T-helper 1 cell treated with Interleukin-12 subunit alpha and Interleukin-12 subunit beta and Interleukin-4 antibody, amounts not matched to agents 30 μg/mL and 1 μg/mL, for 36 hours (primary cell): ENCODE measurements around the gene PTPN4.

Experiments
- H3K27ac Mint-ChIP-seq: one replicate; pipeline ENCODE4 v1.8.0; 2021; ENCODE audit warnings: mild to moderate bottlenecking, mixed read lengths
- H3K27me3 Mint-ChIP-seq: one replicate; pipeline ENCODE4 v1.8.0; 2021; ENCODE audit warnings: low read depth, mixed read lengths
- H3K36me3 Mint-ChIP-seq: one replicate; pipeline ENCODE4 v1.8.0; 2021; ENCODE audit warnings: low read depth, mixed read lengths
- H3K4me1 Mint-ChIP-seq: one replicate; pipeline ENCODE4 v1.8.0; 2021; ENCODE audit warnings: low read depth, mixed read lengths
- H3K4me3 Mint-ChIP-seq: one replicate; pipeline ENCODE4 v1.8.0; 2021; ENCODE audit warnings: mild to moderate bottlenecking, moderate library complexity, mixed read lengths
- H3K9me3 Mint-ChIP-seq: one replicate; pipeline ENCODE4 v1.8.0; 2021; ENCODE audit warnings: mixed read lengths

The PTPN4 gene

GRCh38 chr2:119759451-119760236 lies at the start of gene PTPN4:
TSS of gene PTPN4 (plus strand) at chr2:119759922. CDS start at chr2:119809854, 49,932 bp downstream.
- Mint-ChIP-seq H3K4me1 (peaks cover 26% of the 10 kb centered on the region), H3K36me3 (peaks cover 2% of the 10 kb centered on the region), H3K4me3 (peak within 1 kb of the TSS; percentile 89), H3K27ac (peak within 1 kb of the TSS; percentile 91), H3K27me3 (peaks cover 6% of the 10 kb centered on the region), H3K9me3 (no peaks in the 10 kb centered on the region)

GRCh38 chr2:119710281-119710680 lies 49.4 kb upstream of the PTPN4 start:
- Mint-ChIP-seq H3K36me3 (no peaks in the 10 kb centered on the region), H3K9me3 (peaks cover under 1% of the 10 kb centered on the region), H3K27me3 (no peaks in the 10 kb centered on the region), H3K4me3 (no peak overlapping the region), H3K4me1 (no peaks in the 10 kb centered on the region), H3K27ac (no peak overlapping the region)

- Mint-ChIP-seq H3K27ac (no peak overlapping the region), H3K9me3 (no peaks in the 10 kb centered on the region), H3K27me3 (no peaks in the 10 kb centered on the region), H3K36me3 (no peaks in the 10 kb centered on the region), H3K4me1 (no peaks in the 10 kb centered on the region), H3K4me3 (no peak overlapping the region)
Measured at GRCh38 chr2:119711352-119711751, 48.4 kb upstream of the PTPN4 start.

- no peaks in the 10 kb centered on the region for H3K4me1 Mint-ChIP-seq
- no peaks in the 10 kb centered on the region for H3K36me3 Mint-ChIP-seq
- H3K27ac Mint-ChIP-seq = no peak overlapping the region
Measured at GRCh38 chr2:119712571-119712970, 47.2 kb upstream of the PTPN4 start.

GRCh38 chr2:119713819-119714490 lies 45.8 kb upstream of the PTPN4 start:
- Mint-ChIP-seq H3K9me3 (no peaks in the 10 kb centered on the region), H3K27ac (no peak overlapping the region), H3K4me1 (peaks cover 2% of the 10 kb centered on the region), H3K27me3 (peaks cover 3% of the 10 kb centered on the region), H3K36me3 (no peaks in the 10 kb centered on the region), H3K4me3 (no peak overlapping the region)

More at GRCh38 chr2:119712571-119712970, 47.2 kb upstream of the PTPN4 start:
- no peaks in the 10 kb centered on the region for H3K9me3 Mint-ChIP-seq
- no peaks in the 10 kb centered on the region for H3K27me3 Mint-ChIP-seq
- H3K4me3 Mint-ChIP-seq = no peak overlapping the region

- peaks cover 2% of the 10 kb centered on the region for H3K4me1 Mint-ChIP-seq
- H3K36me3 Mint-ChIP-seq = no peaks in the 10 kb centered on the region
- H3K27ac Mint-ChIP-seq = no peak overlapping the region
- H3K4me3 Mint-ChIP-seq = no peak overlapping the region
- peaks cover 3% of the 10 kb centered on the region for H3K27me3 Mint-ChIP-seq
- no peaks in the 10 kb centered on the region for H3K9me3 Mint-ChIP-seq
Measured at GRCh38 chr2:119715409-119716283, 44.1 kb upstream of the PTPN4 start.

- no peak overlapping the region for H3K27ac Mint-ChIP-seq
- no peaks in the 10 kb centered on the region for H3K36me3 Mint-ChIP-seq
- H3K9me3 Mint-ChIP-seq = no peaks in the 10 kb centered on the region
- H3K4me3 Mint-ChIP-seq = no peak overlapping the region
- peaks cover 2% of the 10 kb centered on the region for H3K4me1 Mint-ChIP-seq
- H3K27me3 Mint-ChIP-seq = peaks cover 3% of the 10 kb centered on the region
Measured at GRCh38 chr2:119716284-119716672, 43.4 kb upstream of the PTPN4 start.

GRCh38 chr2:119718501-119719260 lies 41.0 kb upstream of the PTPN4 start:
- H3K27me3 Mint-ChIP-seq = peaks cover 3% of the 10 kb centered on the region
- H3K4me1 Mint-ChIP-seq = peaks cover 2% of the 10 kb centered on the region

GRCh38 chr2:119719261-119719627 lies 40.5 kb upstream of the PTPN4 start:
- H3K27me3 Mint-ChIP-seq = peaks cover 3% of the 10 kb centered on the region
- peaks cover 4% of the 10 kb centered on the region for H3K4me1 Mint-ChIP-seq
- no peak overlapping the region for H3K27ac Mint-ChIP-seq
- no peaks in the 10 kb centered on the region for H3K9me3 Mint-ChIP-seq
- H3K4me3 Mint-ChIP-seq = no peak overlapping the region
- H3K36me3 Mint-ChIP-seq = no peaks in the 10 kb centered on the region

More at GRCh38 chr2:119718501-119719260, 41.0 kb upstream of the PTPN4 start:
- Mint-ChIP-seq H3K4me3 (no peak overlapping the region), H3K27ac (no peak overlapping the region), H3K36me3 (no peaks in the 10 kb centered on the region), H3K9me3 (no peaks in the 10 kb centered on the region)

- peaks cover 4% of the 10 kb centered on the region for H3K4me1 Mint-ChIP-seq
- H3K9me3 Mint-ChIP-seq = no peaks in the 10 kb centered on the region
- H3K27me3 Mint-ChIP-seq = peaks cover 3% of the 10 kb centered on the region
- no peaks in the 10 kb centered on the region for H3K36me3 Mint-ChIP-seq
- H3K4me3 Mint-ChIP-seq = no peak overlapping the region
- no peak overlapping the region for H3K27ac Mint-ChIP-seq
Measured at GRCh38 chr2:119721043-119721442, 38.7 kb upstream of the PTPN4 start.

- Mint-ChIP-seq H3K4me1 (peaks cover 4% of the 10 kb centered on the region), H3K27ac (no peak overlapping the region), H3K4me3 (no peak overlapping the region)
Measured at GRCh38 chr2:119721462-119721861, 38.3 kb upstream of the PTPN4 start.

GRCh38 chr2:119721904-119722303 lies 37.8 kb upstream of the PTPN4 start:
- no peaks in the 10 kb centered on the region for H3K36me3 Mint-ChIP-seq
- H3K27me3 Mint-ChIP-seq = peaks cover 3% of the 10 kb centered on the region
- no peaks in the 10 kb centered on the region for H3K9me3 Mint-ChIP-seq
- no peak overlapping the region for H3K4me3 Mint-ChIP-seq
- peaks cover 4% of the 10 kb centered on the region for H3K4me1 Mint-ChIP-seq
- no peak overlapping the region for H3K27ac Mint-ChIP-seq

More at GRCh38 chr2:119721462-119721861, 38.3 kb upstream of the PTPN4 start:
- no peaks in the 10 kb centered on the region for H3K9me3 Mint-ChIP-seq
- H3K36me3 Mint-ChIP-seq = no peaks in the 10 kb centered on the region
- peaks cover 3% of the 10 kb centered on the region for H3K27me3 Mint-ChIP-seq

- Mint-ChIP-seq H3K4me1 (peaks cover 4% of the 10 kb centered on the region), H3K9me3 (no peaks in the 10 kb centered on the region), H3K36me3 (no peaks in the 10 kb centered on the region), H3K4me3 (no peak overlapping the region), H3K27me3 (peaks cover 8% of the 10 kb centered on the region), H3K27ac (no peak overlapping the region)
Measured at GRCh38 chr2:119723186-119723585, 36.5 kb upstream of the PTPN4 start.
